GM23248 (cell line): ENCODE results near the gene AP2A2. TPM values are rescaled to one million over a fixed set of nuclear protein-coding genes. Genes with fewer than 3 reads are reported as not detected.

ENCODE experiments used
- DNase-seq: peaks from one replicate; pipeline ENCODE4 v3.0.0-alpha.2; 2015
- H2AFZ ChIP-seq: fragments of 200-600 bp; sonication (generic); 2 replicates; pipeline ENCODE4 v1.6.1; 2016; ENCODE audit warnings: antibody characterized with exemption
- H3F3A ChIP-seq: fragments of 200-600 bp; sonication (generic); 2 replicates; pipeline ENCODE4 v1.6.1; 2016; ENCODE audit warnings: mild to moderate bottlenecking, antibody characterized with exemption, mixed run types; ENCODE audit not compliant: insufficient read depth
- H3K27ac ChIP-seq: fragments of 200-600 bp; sonication (generic); 2 replicates; pipeline ENCODE4 v1.5.1; 2016; ENCODE audit warnings: mild to moderate bottlenecking
- H3K27me3 ChIP-seq: fragments of 200-600 bp; sonication (generic); replicated peaks from 2 replicates; pipeline ENCODE4 v1.6.1; 2016; ENCODE audit warnings: mild to moderate bottlenecking; ENCODE audit not compliant: insufficient read depth
- H3K36me3 ChIP-seq: fragments of 200-600 bp; sonication (generic); 2 replicates; pipeline ENCODE4 v1.6.1; 2016; ENCODE audit warnings: low read depth, mild to moderate bottlenecking
- H3K4me1 ChIP-seq: fragments of 200-600 bp; sonication (generic); 2 replicates; pipeline ENCODE4 v1.6.1; 2016; ENCODE audit warnings: mild to moderate bottlenecking; ENCODE audit not compliant: insufficient read depth
- H3K4me2 ChIP-seq: fragments of 200-600 bp; sonication (generic); one replicate; pipeline ENCODE4 v1.6.1; 2016; ENCODE audit warnings: mild to moderate bottlenecking; ENCODE audit not compliant: unreplicated experiment
- H3K4me3 ChIP-seq: fragments of 200-600 bp; sonication (generic); 2 replicates; pipeline ENCODE4 v1.5.1; 2016; ENCODE audit warnings: mild to moderate bottlenecking
- H3K79me2 ChIP-seq: fragments of 200-600 bp; sonication (generic); 2 replicates; pipeline ENCODE4 v1.6.1; 2016; ENCODE audit warnings: mild to moderate bottlenecking; ENCODE audit not compliant: insufficient read depth
- H3K9ac ChIP-seq: fragments of 200-600 bp; sonication (generic); 2 replicates; pipeline ENCODE4 v1.6.1; 2016; ENCODE audit warnings: mild to moderate bottlenecking
- H3K9me2 ChIP-seq: fragments of 200-600 bp; sonication (generic); 2 replicates; pipeline ENCODE4 v1.6.1; 2016; ENCODE audit warnings: mixed run types, mild to moderate bottlenecking, moderate library complexity; ENCODE audit not compliant: insufficient read depth
- H3K9me3 ChIP-seq: fragments of 200-600 bp; sonication (generic); one replicate; pipeline ENCODE4 v1.6.1; 2017; ENCODE audit warnings: low read depth
- H4K20me1 ChIP-seq: fragments of 200-600 bp; sonication (generic); 2 replicates; pipeline ENCODE4 v1.6.0; 2016; ENCODE audit not compliant: insufficient read depth
- EZH2 ChIP-seq: fragments of 200-600 bp; sonication (generic); IDR thresholded peaks from 2 replicates; pipeline ENCODE4 v1.6.1; 2018; ENCODE audit warnings: antibody characterized with exemption, mild to moderate bottlenecking; ENCODE audit not compliant: insufficient read depth, poor library complexity, severe bottlenecking
- EZH2phosphoT487 ChIP-seq: fragments of 200-600 bp; sonication (generic); IDR thresholded peaks from 2 replicates; pipeline ENCODE4 v1.6.1; 2018; ENCODE audit warnings: antibody characterized with exemption, moderate library complexity, mild to moderate bottlenecking, low read depth; ENCODE audit not compliant: insufficient read depth
- WGBS, 2 experiments: methylation state at CpG; one replicate each; pipeline ENCODE4 v1.1.6; 2015 to 2017; ENCODE audit warnings: low lambda C conversion rate in 2 of 2, low coverage in 1 of 2; ENCODE audit errors: missing lambda C conversion rate in 2 of 2; 5-methylcytosine and 5-hydroxymethylcytosine counted together
- in situ Hi-C: fragments of 300-500 bp; cut with MboI; formaldehyde crosslinking; loops from 2 replicates; pipeline ENCODE4 v1.15.0; 2020
- polyA plus RNA-seq: library from polyadenylated mRNA; unstranded; fragments of >200 nt; fragmentation: Nextera tagmentation; extraction: Ambion mirVana; gene quantifications from 2 replicates; pipeline ENCODE4 v1.2.1, GENCODE V29; 2016
- total RNA-seq: library from RNA; depleted of rRNA; stranded (reverse); fragments of >200 nt; shearing (Covaris generic); gene quantifications from 2 replicates; pipeline ENCODE4 v1.2.3, GENCODE V29; 2014

AP2A2 gene
- total and polyA plus RNA-seq, 2 experiments from 2014 or later = 31.1 to 38.3 TPM

DNA sequence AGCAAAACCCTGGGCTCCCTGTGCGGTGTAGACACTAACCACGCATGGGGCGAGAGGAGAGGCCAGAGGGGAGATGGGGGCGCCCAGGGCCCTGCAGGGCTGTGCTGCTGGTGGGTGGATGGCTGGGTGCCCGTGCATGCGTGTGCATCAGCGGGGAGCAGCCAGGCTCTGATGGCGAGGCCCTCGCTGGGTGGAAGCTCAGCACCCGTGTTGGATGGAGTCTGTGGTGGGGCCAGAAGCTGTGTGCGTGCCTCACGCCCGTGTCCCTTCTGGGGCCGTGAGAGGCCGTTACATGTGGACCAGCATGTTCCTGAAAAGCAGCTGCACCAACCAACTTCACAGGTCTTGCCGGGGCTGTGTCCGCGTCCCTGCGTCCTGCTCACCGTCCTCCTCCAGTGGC lies 77.5 kb downstream of the AP2A2 start:
- Histone ChIP-seq H3K4me2 (no peak overlapping the region), H3K27me3 (no peaks in the 10 kb centered on the region), H3K4me3 (no peak overlapping the region), H3F3A (no peaks in the 10 kb centered on the region), H3K9me2 (no peaks in the 10 kb centered on the region), H3K9me3 (no peaks in the 10 kb centered on the region), H4K20me1 (no peaks in the 10 kb centered on the region), H3K79me2 (peaks cover 24% of the 10 kb centered on the region), H3K27ac (no peak overlapping the region), H3K4me1 (no peaks in the 10 kb centered on the region), H2AFZ (no peak overlapping the region), H3K9ac (no peak overlapping the region), H3K36me3 (peaks cover 3% of the 10 kb centered on the region; the same call in 1 of the 2 replicates)
- in situ Hi-C loops = no loop called here
- no peak for DNase-seq
- WGBS, 2 experiments = 85 to 88% methylated on average over 16 to 20 of the region's 20 CpGs
- TF ChIP-seq EZH2 (no peak), EZH2phosphoT487 (no peak)

DNA sequence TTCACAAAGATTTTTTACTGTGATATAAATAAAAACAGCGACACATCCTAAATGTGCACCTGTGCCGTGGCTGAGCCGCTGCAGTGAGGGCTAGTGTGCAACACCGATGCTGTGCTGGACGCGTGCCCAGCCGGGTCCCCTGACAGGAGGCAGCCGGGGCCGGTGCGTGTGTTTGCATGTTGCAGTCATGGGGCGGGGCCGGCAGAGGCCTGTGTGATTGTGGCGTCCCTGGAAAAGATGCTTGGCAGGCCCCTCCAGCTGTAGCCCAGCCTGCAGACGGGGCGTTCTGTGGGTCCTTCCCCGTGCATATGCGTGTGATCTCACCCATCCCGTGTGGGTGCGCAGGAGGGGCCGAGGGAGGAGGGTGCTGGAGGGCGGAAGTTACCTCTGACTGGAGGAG lies 80.3 kb downstream of the AP2A2 start:
- Histone ChIP-seq H3K4me2 (no peak overlapping the region), H3F3A (no peaks in the 10 kb centered on the region), H3K79me2 (peaks cover 24% of the 10 kb centered on the region), H3K27me3 (no peaks in the 10 kb centered on the region), H3K4me3 (no peak overlapping the region), H3K27ac (no peak overlapping the region), H3K9ac (no peak overlapping the region), H2AFZ (no peak overlapping the region), H3K9me3 (no peaks in the 10 kb centered on the region), H3K36me3 (no peaks in the 10 kb centered on the region; the same call in 1 of the 2 replicates), H4K20me1 (no peaks in the 10 kb centered on the region), H3K4me1 (no peaks in the 10 kb centered on the region), H3K9me2 (no peaks in the 10 kb centered on the region)
- in situ Hi-C loops = no loop called here
- no peak for DNase-seq
- TF ChIP-seq EZH2 (no peak), EZH2phosphoT487 (no peak)
- 60 to 63% methylated on average over 21 of the region's 21 CpGs for WGBS, 2 experiments

DNA sequence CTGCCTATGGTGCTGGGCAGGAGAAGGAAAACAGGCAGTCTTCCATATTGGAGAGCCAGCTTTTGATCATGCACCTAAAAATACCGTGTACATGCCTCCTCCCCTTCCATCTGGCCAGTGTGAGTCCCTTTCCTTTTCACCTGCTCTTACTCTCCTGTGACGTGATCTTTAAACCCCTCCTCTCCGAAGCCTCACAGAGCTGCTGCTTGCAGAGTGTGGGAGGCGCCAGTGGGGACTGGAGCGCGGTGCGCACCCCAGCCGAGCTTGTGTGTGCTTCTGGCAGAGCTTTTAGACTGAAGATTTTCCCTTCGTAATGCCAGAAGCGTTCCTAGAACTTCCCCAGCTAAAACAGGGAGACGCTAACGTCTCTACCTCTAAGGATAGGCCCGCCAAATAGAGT lies 81.1 kb downstream of the AP2A2 start:
- Histone ChIP-seq H3K9me3 (no peaks in the 10 kb centered on the region), H3K4me2 (no peak overlapping the region), H3K27me3 (no peaks in the 10 kb centered on the region), H3K36me3 (no peaks in the 10 kb centered on the region; the same call in 1 of the 2 replicates), H3K9me2 (no peaks in the 10 kb centered on the region), H3K4me1 (no peaks in the 10 kb centered on the region), H3K27ac (no peak overlapping the region), H2AFZ (no peak overlapping the region), H3F3A (no peaks in the 10 kb centered on the region), H4K20me1 (no peaks in the 10 kb centered on the region), H3K4me3 (no peak overlapping the region), H3K9ac (no peak overlapping the region), H3K79me2 (peaks cover 17% of the 10 kb centered on the region)
- DNase-seq = no peak
- 91 to 95% methylated on average over 13 of the region's 13 CpGs for WGBS, 2 experiments
- TF ChIP-seq EZH2 (no peak), EZH2phosphoT487 (no peak)
- in situ Hi-C loops = no loop called here

DNA sequence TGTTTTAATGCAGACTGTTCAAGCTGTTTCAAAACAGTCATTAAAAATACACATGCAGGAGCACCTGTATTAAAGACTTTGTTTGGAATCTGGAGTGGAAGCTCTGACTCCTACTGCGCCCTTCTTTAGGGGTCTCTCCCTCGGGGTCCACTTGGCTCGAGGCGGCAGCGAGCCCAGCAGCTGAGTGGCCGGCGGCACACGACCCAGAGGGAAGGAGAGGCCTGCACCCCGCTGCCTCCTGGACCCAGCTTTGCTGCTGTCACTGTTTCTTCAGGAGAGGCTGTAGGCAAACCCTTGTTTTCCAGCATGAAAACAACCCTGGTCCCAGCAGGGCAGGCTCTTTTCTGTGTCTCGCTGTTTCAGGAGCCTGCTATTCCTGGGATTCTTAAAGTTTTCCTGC lies 81.6 kb downstream of the AP2A2 start:
- in situ Hi-C loops = no loop called here
- Histone ChIP-seq H3K36me3 (no peaks in the 10 kb centered on the region; the same call in 1 of the 2 replicates), H3F3A (no peaks in the 10 kb centered on the region)

More for the DNA sequence above, 81.6 kb downstream of the AP2A2 start:
- TF ChIP-seq EZH2 = no peak
- TF ChIP-seq EZH2phosphoT487 = no peak
- Histone ChIP-seq H3K9ac (no peak overlapping the region), H3K27me3 (no peaks in the 10 kb centered on the region), H4K20me1 (no peaks in the 10 kb centered on the region), H3K79me2 (peaks cover 13% of the 10 kb centered on the region), H2AFZ (no peak overlapping the region), H3K9me2 (no peaks in the 10 kb centered on the region), H3K9me3 (no peaks in the 10 kb centered on the region), H3K4me2 (no peak overlapping the region), H3K4me3 (no peak overlapping the region), H3K4me1 (no peaks in the 10 kb centered on the region), H3K27ac (no peak overlapping the region)
- whole genome bisulfite sequencing, 2 experiments = 93 to 95% methylated on average over 10 of the region's 10 CpGs
- no peak for DNase-seq
